ENCODE data around the gene CRACDL.
"Not testable (repeated sequence)": the region's sequence is repeated elsewhere in the genome, so short reads cannot be mapped to it uniquely, and the experiment has no call there.

The CRACDL gene

GRCh38 chr2:98881153-98881650 lies 54.8 kb downstream of the CRACDL start:
- DNase-seq = no peak

- no peak for DNase-seq
Observed at GRCh38 chr2:98880266-98881152, 55.5 kb downstream of the CRACDL start.

- not testable (repeated sequence) for DNase-seq
Observed at GRCh38 chr2:98877658-98878057, 58.4 kb downstream of the CRACDL start.

GRCh38 chr2:98876741-98877140 lies 59.3 kb downstream of the CRACDL start:
- no peak for DNase-seq

GRCh38 chr2:98875746-98876145 lies 60.3 kb downstream of the CRACDL start:
- no peak for DNase-seq

DNA sequence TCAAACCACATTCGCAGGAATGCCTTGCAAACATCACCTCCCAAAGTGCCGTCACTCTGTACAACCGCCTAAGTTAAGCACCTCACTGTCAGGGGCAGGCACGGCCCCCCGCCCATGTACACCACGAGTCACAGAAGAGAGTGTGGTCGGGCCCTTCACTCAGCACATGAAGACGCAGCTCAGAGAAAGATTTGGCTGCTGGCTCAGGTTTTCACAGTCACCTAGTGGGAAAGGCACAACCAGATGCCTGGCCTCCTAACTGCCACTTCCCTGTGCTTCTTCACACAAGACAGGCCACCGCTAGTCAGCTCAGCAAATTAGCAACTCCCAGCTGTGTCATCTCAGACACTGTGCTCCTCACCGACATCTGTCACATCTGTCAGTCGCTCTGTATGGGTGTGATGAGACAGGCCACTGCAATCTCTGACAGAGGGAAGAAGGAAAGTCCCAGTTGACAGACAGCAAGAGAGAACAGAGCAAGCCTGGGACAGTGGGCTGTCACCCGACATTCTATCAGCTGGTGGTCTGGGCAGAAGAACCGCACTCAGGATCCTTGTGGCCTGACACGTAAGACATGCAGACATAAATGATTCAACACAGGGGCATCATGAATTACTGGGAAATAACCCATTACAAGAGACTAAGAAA lies 60.8 kb downstream of the CRACDL start:
- DNase-seq = no peak

GRCh38 chr2:98874186-98874689 lies 61.8 kb downstream of the CRACDL start:
- no peak for DNase-seq

- no peak for DNase-seq
Observed at GRCh38 chr2:98872526-98872925, 63.5 kb downstream of the CRACDL start.

DNA sequence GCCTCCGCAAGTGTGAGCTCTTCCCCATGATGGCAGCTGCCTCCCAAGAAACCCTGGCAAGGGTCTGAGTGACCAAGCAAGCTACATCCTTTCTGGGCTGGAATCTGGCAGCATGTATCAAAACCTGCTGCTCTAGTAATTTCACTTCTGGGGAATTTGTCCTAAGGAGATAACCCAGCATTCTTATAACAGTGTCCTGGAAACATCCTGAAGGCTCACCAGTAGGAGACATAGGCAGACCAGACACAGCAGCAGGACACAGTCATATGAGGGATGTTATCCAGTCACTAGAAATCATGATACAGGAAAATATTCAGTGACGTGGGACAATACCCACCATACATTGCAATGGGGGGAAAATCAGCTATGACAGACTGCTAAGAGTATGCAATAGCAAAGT lies 64.5 kb downstream of the CRACDL start:
- no peak for DNase-seq

DNA sequence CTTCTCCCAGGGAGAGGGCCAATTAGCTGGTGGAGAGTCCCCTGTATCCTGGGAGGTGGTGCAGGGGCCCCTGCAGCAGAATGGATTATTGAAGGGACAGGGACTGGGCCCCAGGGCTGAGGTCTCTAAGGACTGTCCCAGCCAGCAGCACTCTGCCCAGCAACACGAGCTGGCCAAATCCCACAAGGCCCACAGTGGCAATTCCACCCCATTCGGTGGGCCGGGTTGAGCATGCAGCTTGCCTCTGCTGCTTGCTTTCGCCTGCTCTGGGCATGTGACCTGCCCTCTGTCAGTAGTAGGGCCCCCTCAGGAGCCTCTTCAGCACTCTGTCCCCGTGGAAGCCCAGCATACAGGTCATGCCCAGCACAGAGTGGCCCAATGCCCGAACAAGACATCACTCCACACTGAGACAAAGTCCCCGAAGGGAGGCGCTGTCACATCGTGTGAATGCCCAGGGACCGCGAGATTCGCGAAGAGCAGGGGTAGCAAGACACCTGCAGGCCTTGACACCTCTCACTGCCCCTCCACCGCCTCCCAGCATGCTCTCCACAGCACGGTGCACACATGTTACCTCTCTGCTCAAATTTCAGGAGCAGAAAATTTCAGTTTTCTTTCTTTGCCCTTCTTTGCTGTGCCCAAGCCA lies 65.4 kb downstream of the CRACDL start:
- peak; percentile 84 for DNase-seq

DNA sequence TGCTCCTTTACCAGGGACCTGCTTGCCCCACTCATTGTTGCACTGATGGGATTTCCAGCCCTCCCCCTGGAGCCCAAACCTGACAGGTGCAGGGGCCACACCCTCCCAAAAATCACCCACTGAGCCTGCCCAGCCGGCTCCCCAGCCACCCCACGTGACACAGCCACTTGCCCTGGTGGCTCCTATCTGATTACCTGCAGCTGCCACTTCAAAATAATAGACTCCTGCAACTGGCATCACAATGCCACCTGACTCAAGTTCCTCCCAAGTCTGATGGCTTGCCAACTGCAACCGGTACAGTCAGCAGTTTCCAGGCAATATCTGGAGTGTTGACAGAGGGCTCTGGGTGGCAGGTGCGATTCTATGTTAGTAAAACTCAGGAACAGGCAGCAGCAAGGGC lies 66.2 kb downstream of the CRACDL start:
- peak; percentile 97 for DNase-seq

GRCh38 chr2:98869272-98869641 lies 66.8 kb downstream of the CRACDL start:
- peak; percentile 77 for DNase-seq

DNA sequence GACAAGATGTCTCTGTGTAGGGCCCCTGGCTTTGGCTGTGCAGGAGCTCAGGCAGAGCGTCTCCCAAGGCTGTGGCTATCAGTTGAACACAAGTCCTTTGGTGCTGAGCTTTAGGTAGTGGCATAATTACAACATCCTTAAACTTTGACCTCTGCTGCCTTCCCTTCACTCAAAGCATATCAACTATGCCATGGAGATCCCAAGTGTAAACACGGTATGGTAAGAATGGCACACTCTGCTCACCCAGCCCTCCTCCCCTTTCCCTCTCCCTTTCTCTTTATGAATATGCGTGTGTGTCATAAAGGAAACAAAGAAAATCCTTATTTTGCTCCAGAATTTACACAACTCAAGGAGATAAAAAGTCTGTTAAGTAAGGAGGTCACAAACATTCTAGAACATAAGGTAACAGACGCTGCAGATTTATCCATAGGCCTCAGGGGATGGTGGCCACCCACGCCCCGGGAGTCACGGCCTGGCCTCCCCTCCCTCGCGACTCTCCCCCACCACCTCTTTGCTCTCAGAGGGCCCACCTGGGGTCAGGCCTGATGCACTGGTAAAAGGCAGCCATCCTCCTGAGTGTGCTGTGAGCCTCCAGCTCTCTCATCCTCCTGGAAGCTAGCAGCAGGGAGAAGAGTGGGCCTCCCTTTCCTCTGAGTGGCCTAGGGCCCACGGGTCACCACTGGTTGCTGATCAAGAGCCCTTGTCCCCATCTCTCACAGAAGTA lies 67.3 kb downstream of the CRACDL start:
- peak; percentile 48 for DNase-seq

DNA sequence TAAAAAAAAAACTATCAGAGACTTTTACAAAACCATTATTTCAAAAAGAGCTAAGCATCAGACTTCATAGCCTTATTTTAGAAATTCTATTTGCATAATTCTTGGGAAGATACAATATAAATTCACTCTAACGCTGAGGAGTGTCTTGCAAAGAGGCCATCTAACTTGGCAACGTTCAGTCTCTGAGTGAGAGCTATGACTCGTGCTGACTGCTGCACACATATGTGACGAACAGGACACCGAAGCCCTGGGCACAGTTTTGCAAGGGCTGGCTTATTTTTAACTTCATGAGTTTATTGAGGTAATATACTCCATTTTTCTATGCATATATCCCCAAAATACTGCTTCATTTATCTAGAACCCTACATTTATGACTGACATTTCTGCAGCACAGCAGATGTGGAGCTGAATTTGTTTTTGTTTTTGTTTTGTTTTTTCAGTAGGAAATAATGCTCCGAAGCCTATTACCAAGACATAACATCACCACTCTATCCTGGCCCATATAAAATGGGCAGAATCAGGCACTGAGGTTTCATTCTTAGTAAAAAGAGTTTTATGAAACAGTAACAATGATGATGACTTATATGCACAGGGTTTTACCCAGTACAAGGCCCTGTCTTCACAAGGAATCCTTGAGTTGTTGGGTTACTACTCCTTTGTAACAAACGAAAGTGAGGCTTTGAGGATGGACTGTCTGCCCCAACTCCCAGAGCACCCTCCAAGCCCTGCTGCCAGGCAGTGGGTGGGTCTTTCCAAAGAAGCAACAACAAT lies 68.3 kb downstream of the CRACDL start:
- DNase-seq = peak; percentile 16

GRCh38 chr2:98866033-98866432 lies 70.0 kb downstream of the CRACDL start:
- no peak for DNase-seq

GRCh38 chr2:98861601-98862000 lies 74.4 kb downstream of the CRACDL start:
- DNase-seq = no peak

DNA sequence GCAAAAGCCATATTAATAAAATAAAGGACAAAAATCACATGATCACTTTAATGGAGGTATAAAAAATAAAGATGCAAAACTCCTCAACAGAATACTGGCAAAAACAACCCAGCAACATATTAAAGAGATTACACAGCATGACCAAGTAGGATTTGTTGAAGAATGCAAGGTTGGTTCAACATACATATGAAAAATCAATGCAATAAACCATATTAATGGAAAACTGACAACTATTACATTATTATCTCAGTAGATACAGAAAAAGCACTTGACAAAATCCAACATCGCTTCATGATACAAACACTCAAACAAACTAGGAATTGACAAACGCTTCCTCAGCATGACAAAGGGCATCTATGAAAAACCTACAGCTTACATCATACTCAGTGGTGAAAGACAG lies 76.7 kb downstream of the CRACDL start:
- no peak for DNase-seq

- no peak for DNase-seq
Observed at GRCh38 chr2:98857001-98857400, 79.0 kb downstream of the CRACDL start.

GRCh38 chr2:98854682-98855081 lies 81.3 kb downstream of the CRACDL start:
- DNase-seq = no peak

DNA sequence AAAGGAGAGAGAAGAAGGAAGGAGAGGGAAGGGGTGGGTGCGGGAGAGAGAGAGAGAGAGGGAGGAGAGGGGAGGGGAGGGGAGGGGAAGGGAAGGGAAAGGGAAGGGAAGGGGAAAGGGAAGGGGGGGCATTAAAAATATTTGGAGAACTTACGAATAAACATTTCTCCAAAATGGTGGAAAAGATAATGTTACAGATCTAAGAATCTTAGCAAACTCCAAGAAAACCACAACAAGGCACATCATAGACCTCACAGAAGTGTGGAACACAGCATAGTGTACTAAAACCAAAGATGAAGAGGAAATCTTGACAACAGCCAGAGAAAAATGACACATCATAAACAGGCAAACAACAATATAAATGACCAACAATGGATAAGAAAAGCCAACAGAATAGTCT lies 83.1 kb downstream of the CRACDL start:
- DNase-seq = no peak

GRCh38 chr2:98850074-98850473 lies 86.0 kb downstream of the CRACDL start:
- no peak for DNase-seq

- DNase-seq = no peak
Observed at GRCh38 chr2:98849113-98849512, 86.9 kb downstream of the CRACDL start.
